Hematopoietic multipotent progenitor cell (in vitro differentiated cells): Measurements from ENCODE around the gene OR51V1. TPM values are rescaled to one million over a fixed set of nuclear protein-coding genes. Genes with fewer than 3 reads are reported as not detected.
"Not testable (repeated sequence)": the region's sequence is repeated elsewhere in the genome, so short reads cannot be mapped to it uniquely, and the experiment has no call there.

Source experiments
- DNase-seq, 3 donors: peaks; one replicate each; pipeline ENCODE4 v3.0.0-alpha.2; 2011 to 2015; ENCODE audit warnings: low read depth in 2 of 3, low spot score in 2 of 3
- total RNA-seq: library from RNA; depleted of rRNA; stranded (reverse); fragments of >200 nt; gene quantifications from one replicate; pipeline ENCODE4 v1.2.3, GENCODE V29; 2012

Gene OR51V1
- total RNA-seq, 1 donor = not detected

- no peak for DNase-seq
These were observed 22.2 kb downstream of the OR51V1 start for GRCh38 chr11:5178046-5178837.

- no peak for DNase-seq
These were observed 25.5 kb downstream of the OR51V1 start for GRCh38 chr11:5174934-5175333.

- DNase-seq = no peak
These were observed 28.6 kb downstream of the OR51V1 start for GRCh38 chr11:5171856-5172255.

- DNase-seq = not testable (repeated sequence)
These were observed 34.6 kb downstream of the OR51V1 start for GRCh38 chr11:5165898-5166297.

GRCh38 chr11:5164807-5165206 lies 35.7 kb downstream of the OR51V1 start:
- DNase-seq = not testable (repeated sequence)

GRCh38 chr11:5161045-5161444 lies 39.4 kb downstream of the OR51V1 start:
- DNase-seq = not testable (repeated sequence)

- DNase-seq = not testable (repeated sequence)
These were observed 40.3 kb downstream of the OR51V1 start for GRCh38 chr11:5160217-5160616.

GRCh38 chr11:5159806-5160205 lies 40.7 kb downstream of the OR51V1 start:
- no peak for DNase-seq

- no peak for DNase-seq
These were observed 45.8 kb downstream of the OR51V1 start, which contains the start of gene OR52A1 for GRCh38 chr11:5154657-5155056. OR52A1 (minus strand) TSS chr11:5154757; CDS start chr11:5152369, 2,388 bp downstream.

DNA sequence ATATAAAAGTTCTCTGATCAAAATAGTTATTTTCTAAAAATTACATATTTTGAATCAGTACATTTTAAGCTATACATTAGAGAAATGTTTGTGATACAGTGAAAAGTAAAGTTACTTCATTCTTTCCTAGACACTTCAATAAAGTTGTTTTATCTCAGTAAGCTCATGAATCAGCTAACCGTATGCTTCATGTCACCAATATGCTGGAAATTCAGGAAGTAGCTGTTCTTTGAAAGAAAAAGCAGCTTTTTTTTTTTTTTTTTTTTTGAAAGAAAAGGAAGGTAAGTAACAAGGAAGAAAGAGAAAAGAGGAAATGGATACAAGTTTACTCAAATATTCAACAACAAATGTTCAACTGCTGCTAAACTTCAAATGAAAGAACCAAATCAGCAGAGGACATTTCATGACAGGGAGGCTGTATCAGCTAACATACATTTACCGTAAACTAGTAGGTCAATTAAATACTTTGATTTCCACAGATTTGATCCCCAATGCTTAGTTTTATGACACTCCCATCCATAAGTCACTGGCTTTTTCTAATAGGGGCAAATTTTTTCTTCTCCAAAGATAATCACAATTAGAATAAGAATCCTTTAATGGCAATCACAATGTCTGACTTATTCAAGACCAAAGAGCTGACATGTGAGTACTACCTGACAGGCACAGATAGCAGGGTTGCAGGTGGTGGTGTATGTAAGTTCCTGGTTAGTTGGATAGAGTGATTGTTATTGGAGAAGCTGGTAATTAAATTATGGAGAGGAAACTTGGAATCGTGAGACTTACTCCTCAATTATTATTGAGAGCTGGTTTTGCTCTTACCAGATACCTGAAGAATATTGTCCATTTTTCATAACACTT lies 46.7 kb downstream of the OR51V1 start:
- no peak for DNase-seq

GRCh38 chr11:5151713-5152153 lies 48.7 kb downstream of the OR51V1 start:
- peak in 2 of 3 donors; percentile 10 to 16 for DNase-seq

Other genes with a start within 250 kb of the OR51V1 start
- not detected for gene OR51A2, start 245.0 kb downstream of the OR51V1 start, total RNA-seq
- under 0.01 TPM for gene OR51L1, start 205.8 kb downstream of the OR51V1 start, total RNA-seq
- gene OR52J3, start 154.2 kb downstream of the OR51V1 start, total RNA-seq = not detected
- gene OR52E2, start 141.1 kb downstream of the OR51V1 start, total RNA-seq = not detected
- gene OR52E1, start 131.1 kb downstream of the OR51V1 start, total RNA-seq = under 0.01 TPM
- not detected for gene OR52A5, start 62.3 kb downstream of the OR51V1 start, total RNA-seq
- 0.27 TPM for gene OR52A1, start 45.9 kb downstream of the OR51V1 start, total RNA-seq
- 708 TPM for gene HBB, start 26.4 kb upstream of the OR51V1 start, total RNA-seq
- 77.0 TPM for gene HBD, start 33.8 kb upstream of the OR51V1 start, total RNA-seq
- not detected for gene HBG1, start 49.2 kb upstream of the OR51V1 start, total RNA-seq
- gene HBG2, start 54.1 kb upstream of the OR51V1 start, total RNA-seq = 0.27 TPM
- gene HBE1, start 69.3 kb upstream of the OR51V1 start, total RNA-seq = under 0.01 TPM
- 0.54 TPM for gene OR51B4, start 101.3 kb upstream of the OR51V1 start, total RNA-seq
- gene OR51B2, start 123.6 kb upstream of the OR51V1 start, total RNA-seq = 0.27 TPM
- 0.81 TPM for gene OR51B5, start 142.8 kb upstream of the OR51V1 start, total RNA-seq
- not detected for gene OR51B6, start 150.8 kb upstream of the OR51V1 start, total RNA-seq
- gene OR51M1, start 183.1 kb upstream of the OR51V1 start, total RNA-seq = not detected
- not detected for gene OR51Q1, start 221.4 kb upstream of the OR51V1 start, total RNA-seq
- gene OR51I1, start 240.8 kb upstream of the OR51V1 start, total RNA-seq = 1.3 TPM
- under 0.01 TPM for gene OR51I2, start 248.6 kb upstream of the OR51V1 start, total RNA-seq